ENCODE results near the gene PRLH.
A peak's percentile ranks its signal among the peaks of the same experiment; 100 is the strongest.

Gene PRLH

DNA sequence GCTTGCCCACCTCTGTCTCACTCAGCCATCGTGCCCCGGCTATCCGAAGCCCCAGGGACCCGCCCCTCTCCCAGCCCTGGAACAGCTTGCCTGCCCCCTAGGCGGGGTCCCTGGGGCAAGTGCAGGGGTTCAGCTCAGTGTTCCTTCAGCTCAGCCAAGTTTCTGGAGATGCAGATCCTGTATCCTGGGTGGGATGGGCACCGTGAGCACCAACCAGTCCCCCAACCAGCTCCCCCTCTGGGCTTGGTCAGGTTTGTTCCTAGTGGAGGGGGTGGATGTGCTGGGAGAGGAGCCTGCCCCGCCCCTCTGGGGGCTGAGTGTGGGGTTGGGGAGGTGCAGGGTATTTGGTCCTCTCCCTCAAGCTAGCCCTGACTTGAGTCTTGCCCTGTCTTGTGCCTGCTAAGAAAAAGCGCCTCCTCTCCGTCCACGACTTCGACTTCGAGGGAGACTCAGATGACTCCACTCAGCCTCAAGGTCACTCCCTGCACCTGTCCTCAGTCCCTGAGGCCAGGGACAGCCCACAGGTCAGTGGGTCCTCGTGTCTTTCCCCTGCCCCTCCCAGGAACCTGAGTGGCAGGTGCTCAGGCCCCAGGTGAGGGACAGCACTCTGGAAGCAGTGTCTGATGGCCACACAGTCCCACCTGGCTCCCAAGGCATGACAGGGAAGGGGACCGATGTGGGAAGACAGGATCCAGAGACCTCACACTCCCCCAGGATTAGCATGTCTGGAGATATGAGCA lies 46.7 kb upstream of the PRLH start:
- no peak overlapping the region for H2BK5ac ChIP-seq (ENCODE audit: low read length)
- H2BK120ac ChIP-seq (ENCODE audit: low read depth, low read length): no peak overlapping the region
- H3K14ac ChIP-seq (ENCODE audit: low read length): no peak overlapping the region
- peak overlapping the region in 1 of 2 donors; percentile 30 for H3K4me3 ChIP-seq (ENCODE audit: low read length in 2 of 2)
- DNase-seq (ENCODE audit: low spot score): no peak
- no peaks in the 10 kb centered on the region for H3K4me1 ChIP-seq (ENCODE audit: control insufficient read depth in 2 of 2, insufficient read depth in 1 of 2, low read depth in 1 of 2, low read length in 2 of 2)
- no CpG with 5 or more reads among the region's 14 CpGs for WGBS, 2 donors (ENCODE audit: extremely low coverage in 2 of 2, insufficient read length in 2 of 2, insufficient replicate concordance in 1 of 2)
- no peak overlapping the region for H2AFZ ChIP-seq (ENCODE audit: low read length)
- peaks cover 0 to 4% (median 0%) of the 10 kb centered on the region in 3 experiments for H3K27me3 ChIP-seq (ENCODE audit: control insufficient read depth in 3 of 3, insufficient read depth in 3 of 3, low read depth in 1 of 3, low read length in 3 of 3)
- no peak overlapping the region for H2AK5ac ChIP-seq (ENCODE audit: low read depth, low read length)
- H4K91ac ChIP-seq (ENCODE audit: low read depth, low read length, poor library complexity): no peak overlapping the region
- no peak overlapping the region for H2BK15ac ChIP-seq (ENCODE audit: low read length)
- H2BK12ac ChIP-seq (ENCODE audit: low read length): no peak overlapping the region
- H3K27ac ChIP-seq (replicated peaks; ENCODE audit: low read length): no peak overlapping the region
- H3K4me2 ChIP-seq (ENCODE audit: insufficient read depth, low read length, poor library complexity, severe bottlenecking): no peak overlapping the region
- H3K4ac ChIP-seq (ENCODE audit: low read length): no peak overlapping the region
- H3K9ac ChIP-seq (ENCODE audit: low read depth, low read length, poor library complexity): no peak overlapping the region
- no peak overlapping the region for H4K8ac ChIP-seq (ENCODE audit: low read depth, low read length)
- no peak overlapping the region for H3K23ac ChIP-seq (ENCODE audit: low read depth, low read length, poor library complexity)
- no peak overlapping the region for H3K18ac ChIP-seq (ENCODE audit: low read length)
- H3K36me3 ChIP-seq (replicated peaks in 1 of 2; ENCODE audit: control insufficient read depth in 2 of 2, insufficient read depth in 2 of 2, low read length in 2 of 2): no peaks in the 10 kb centered on the region
- H3K79me1 ChIP-seq (ENCODE audit: low read depth, low read length): no peaks in the 10 kb centered on the region
- no peaks in the 10 kb centered on the region for H3K9me3 ChIP-seq (replicated peaks in 1 of 2; ENCODE audit: control insufficient read depth in 2 of 2, insufficient read depth in 1 of 2, low read depth in 1 of 2, low read length in 2 of 2)

DNA sequence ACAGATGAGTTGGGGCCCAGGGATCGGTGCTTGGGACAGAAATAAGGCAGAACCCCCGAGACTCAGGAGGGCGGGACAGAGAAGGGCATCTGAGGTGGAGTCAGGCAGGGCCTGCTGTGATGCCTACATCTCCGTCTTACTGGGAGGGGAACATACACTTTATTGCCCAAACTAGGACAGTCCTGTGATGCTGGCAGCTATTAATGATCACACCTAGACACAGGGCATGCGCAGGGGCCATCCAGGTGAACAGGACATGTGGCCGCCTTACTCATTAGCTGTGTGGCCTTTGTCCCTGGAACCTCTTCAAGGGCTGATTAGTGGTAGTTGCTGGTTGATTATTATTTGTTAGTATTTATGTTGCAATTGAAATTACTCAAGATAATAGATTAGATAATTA lies 46.1 kb upstream of the PRLH start:
- Histone ChIP-seq H2BK12ac (ENCODE audit: low read length) (no peak overlapping the region), H3K4ac (ENCODE audit: low read length) (no peak overlapping the region), H3K27me3 (ENCODE audit: control insufficient read depth in 3 of 3, insufficient read depth in 3 of 3, low read depth in 1 of 3, low read length in 3 of 3) (peaks cover 0 to 4% (median 0%) of the 10 kb centered on the region in 3 experiments), H3K9ac (ENCODE audit: low read depth, low read length, poor library complexity) (no peak overlapping the region), H2BK5ac (ENCODE audit: low read length) (no peak overlapping the region), H3K4me1 (ENCODE audit: control insufficient read depth in 2 of 2, insufficient read depth in 1 of 2, low read depth in 1 of 2, low read length in 2 of 2) (no peaks in the 10 kb centered on the region), H3K14ac (ENCODE audit: low read length) (no peak overlapping the region), H2BK15ac (ENCODE audit: low read length) (no peak overlapping the region), H3K79me1 (ENCODE audit: low read depth, low read length) (no peaks in the 10 kb centered on the region), H3K18ac (ENCODE audit: low read length) (no peak overlapping the region), H3K27ac (replicated peaks; ENCODE audit: low read length) (no peak overlapping the region), H3K9me3 (replicated peaks in 1 of 2; ENCODE audit: control insufficient read depth in 2 of 2, insufficient read depth in 1 of 2, low read depth in 1 of 2, low read length in 2 of 2) (no peaks in the 10 kb centered on the region), H3K23ac (ENCODE audit: low read depth, low read length, poor library complexity) (no peak overlapping the region), H2AFZ (ENCODE audit: low read length) (no peak overlapping the region), H3K4me2 (ENCODE audit: insufficient read depth, low read length, poor library complexity, severe bottlenecking) (no peak overlapping the region), H2AK5ac (ENCODE audit: low read depth, low read length) (no peak overlapping the region), H4K8ac (ENCODE audit: low read depth, low read length) (no peak overlapping the region), H3K4me3 (ENCODE audit: low read length in 2 of 2) (no peak overlapping the region), H2BK120ac (ENCODE audit: low read depth, low read length) (no peak overlapping the region), H4K91ac (ENCODE audit: low read depth, low read length, poor library complexity) (no peak overlapping the region), H3K36me3 (replicated peaks in 1 of 2; ENCODE audit: control insufficient read depth in 2 of 2, insufficient read depth in 2 of 2, low read length in 2 of 2) (no peaks in the 10 kb centered on the region)
- WGBS, 2 donors (ENCODE audit: extremely low coverage in 2 of 2, insufficient read length in 2 of 2, insufficient replicate concordance in 1 of 2): no CpG with 5 or more reads among the region's 6 CpGs
- DNase-seq (ENCODE audit: low spot score): no peak

DNA sequence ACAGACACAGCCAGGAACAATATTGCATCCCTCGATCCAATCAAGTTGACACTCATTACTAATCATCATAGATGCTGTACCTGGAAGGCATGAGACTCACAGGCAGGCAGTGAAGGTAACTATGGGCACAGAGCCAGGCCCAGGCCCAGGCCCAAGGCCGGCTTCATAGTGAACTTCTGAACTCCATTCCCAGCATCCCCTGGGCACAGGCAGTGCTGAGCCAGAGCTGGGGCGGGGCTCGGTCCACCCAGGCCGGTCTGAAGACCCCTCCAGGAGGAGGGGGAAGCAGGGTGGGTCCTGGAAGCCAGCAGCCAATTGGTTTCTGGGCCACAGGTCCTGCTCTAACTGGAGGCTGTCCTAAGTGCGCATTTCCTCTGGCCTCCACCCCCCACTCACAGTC lies 41.7 kb upstream of the PRLH start:
- Histone ChIP-seq H2BK5ac (ENCODE audit: low read length) (no peak overlapping the region), H3K4me1 (ENCODE audit: control insufficient read depth in 2 of 2, insufficient read depth in 1 of 2, low read depth in 1 of 2, low read length in 2 of 2) (no peaks in the 10 kb centered on the region), H3K23ac (ENCODE audit: low read depth, low read length, poor library complexity) (no peak overlapping the region), H3K4me2 (ENCODE audit: insufficient read depth, low read length, poor library complexity, severe bottlenecking) (no peak overlapping the region), H3K9me3 (replicated peaks in 1 of 2; ENCODE audit: control insufficient read depth in 2 of 2, insufficient read depth in 1 of 2, low read depth in 1 of 2, low read length in 2 of 2) (no peaks in the 10 kb centered on the region), H3K36me3 (replicated peaks in 1 of 2; ENCODE audit: control insufficient read depth in 2 of 2, insufficient read depth in 2 of 2, low read length in 2 of 2) (no peaks in the 10 kb centered on the region), H4K8ac (ENCODE audit: low read depth, low read length) (no peak overlapping the region), H3K27ac (replicated peaks; ENCODE audit: low read length) (no peak overlapping the region), H3K9ac (ENCODE audit: low read depth, low read length, poor library complexity) (no peak overlapping the region), H4K91ac (ENCODE audit: low read depth, low read length, poor library complexity) (no peak overlapping the region), H3K27me3 (ENCODE audit: control insufficient read depth in 3 of 3, insufficient read depth in 3 of 3, low read depth in 1 of 3, low read length in 3 of 3) (peaks cover 0 to 7% (median 0%) of the 10 kb centered on the region in 3 experiments), H3K79me1 (ENCODE audit: low read depth, low read length) (no peaks in the 10 kb centered on the region), H2BK120ac (ENCODE audit: low read depth, low read length) (no peak overlapping the region), H3K4ac (ENCODE audit: low read length) (no peak overlapping the region), H2AK5ac (ENCODE audit: low read depth, low read length) (no peak overlapping the region), H2AFZ (ENCODE audit: low read length) (no peak overlapping the region), H2BK12ac (ENCODE audit: low read length) (no peak overlapping the region), H3K18ac (ENCODE audit: low read length) (peak overlapping the region; percentile 7), H2BK15ac (ENCODE audit: low read length) (no peak overlapping the region), H3K4me3 (ENCODE audit: low read length in 2 of 2) (no peak overlapping the region), H3K14ac (ENCODE audit: low read length) (no peak overlapping the region)
- no peak for DNase-seq (ENCODE audit: low spot score)
- WGBS, 2 donors (ENCODE audit: extremely low coverage in 2 of 2, insufficient read length in 2 of 2, insufficient replicate concordance in 1 of 2): no CpG with 5 or more reads among the region's 6 CpGs

DNA sequence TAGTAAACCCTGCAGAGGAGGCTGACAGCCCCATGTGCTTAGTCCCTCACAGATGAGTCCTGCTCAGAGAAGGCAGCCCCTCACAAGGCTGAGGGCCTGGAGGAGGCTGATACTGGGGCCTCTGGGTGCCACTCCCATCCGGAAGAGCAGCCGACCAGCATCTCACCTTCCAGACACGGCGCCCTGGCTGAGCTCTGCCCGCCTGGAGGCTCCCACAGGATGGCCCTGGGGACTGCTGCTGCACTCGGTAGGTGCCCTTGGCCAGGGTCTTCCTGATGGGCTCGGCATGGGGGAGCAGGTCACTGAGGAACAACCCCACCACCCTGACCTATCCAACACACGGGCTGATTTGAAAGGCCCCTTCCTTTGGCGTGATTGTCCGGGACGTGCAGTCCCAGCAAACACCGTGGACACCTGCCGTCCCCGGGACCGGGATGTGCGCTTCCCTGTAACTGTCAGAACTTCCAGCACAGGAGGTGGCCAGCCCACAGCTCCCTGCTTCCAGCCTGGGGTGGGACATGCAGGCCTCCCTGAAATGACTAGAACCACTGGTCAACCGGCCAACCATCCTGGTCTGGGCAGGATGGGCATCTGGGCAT lies 40.7 kb upstream of the PRLH start:
- no peak overlapping the region for H3K4ac ChIP-seq (ENCODE audit: low read length)
- H2AK5ac ChIP-seq (ENCODE audit: low read depth, low read length): peak overlapping the region; percentile 21
- no peak overlapping the region for H3K14ac ChIP-seq (ENCODE audit: low read length)
- no peak overlapping the region for H2AFZ ChIP-seq (ENCODE audit: low read length)
- H4K8ac ChIP-seq (ENCODE audit: low read depth, low read length): no peak overlapping the region
- H3K4me2 ChIP-seq (ENCODE audit: insufficient read depth, low read length, poor library complexity, severe bottlenecking): no peak overlapping the region
- no CpG with 5 or more reads among the region's 17 CpGs for WGBS, 2 donors (ENCODE audit: extremely low coverage in 2 of 2, insufficient read length in 2 of 2, insufficient replicate concordance in 1 of 2)
- H3K27ac ChIP-seq (replicated peaks; ENCODE audit: low read length): no peak overlapping the region
- no peaks in the 10 kb centered on the region for H3K79me1 ChIP-seq (ENCODE audit: low read depth, low read length)
- H2BK5ac ChIP-seq (ENCODE audit: low read length): no peak overlapping the region
- H3K4me1 ChIP-seq (ENCODE audit: control insufficient read depth in 2 of 2, insufficient read depth in 1 of 2, low read depth in 1 of 2, low read length in 2 of 2): no peaks in the 10 kb centered on the region
- no peak overlapping the region for H4K91ac ChIP-seq (ENCODE audit: low read depth, low read length, poor library complexity)
- no peaks in the 10 kb centered on the region for H3K36me3 ChIP-seq (replicated peaks in 1 of 2; ENCODE audit: control insufficient read depth in 2 of 2, insufficient read depth in 2 of 2, low read length in 2 of 2)
- peak overlapping the region; percentile 33 for H2BK120ac ChIP-seq (ENCODE audit: low read depth, low read length)
- no peak overlapping the region for H3K23ac ChIP-seq (ENCODE audit: low read depth, low read length, poor library complexity)
- no peak overlapping the region for H3K4me3 ChIP-seq (ENCODE audit: low read length in 2 of 2)
- peaks cover 0 to 4% (median 0%) of the 10 kb centered on the region in 3 experiments for H3K27me3 ChIP-seq (ENCODE audit: control insufficient read depth in 3 of 3, insufficient read depth in 3 of 3, low read depth in 1 of 3, low read length in 3 of 3)
- no peak for DNase-seq (ENCODE audit: low spot score)
- H2BK12ac ChIP-seq (ENCODE audit: low read length): no peak overlapping the region
- peak overlapping the region; percentile 84 for H3K18ac ChIP-seq (ENCODE audit: low read length)
- no peak overlapping the region for H2BK15ac ChIP-seq (ENCODE audit: low read length)
- H3K9ac ChIP-seq (ENCODE audit: low read depth, low read length, poor library complexity): peak overlapping the region; percentile 14
- no peaks in the 10 kb centered on the region for H3K9me3 ChIP-seq (replicated peaks in 1 of 2; ENCODE audit: control insufficient read depth in 2 of 2, insufficient read depth in 1 of 2, low read depth in 1 of 2, low read length in 2 of 2)
